Esophagus muscularis mucosa (tissue), 4 donors: ENCODE results near the gene PTCH1. TPM values are rescaled to one million over a fixed set of nuclear protein-coding genes. Genes with fewer than 3 reads are reported as not detected.

Source experiments
- DNase-seq: peaks from one replicate; pipeline ENCODE4 v3.0.0-alpha.2; 2017; ENCODE audit errors: extremely low spot score
- H3K27ac ChIP-seq, 4 donors: fragments of 200-600 bp; sonication (generic); replicated peaks in 1 of 4; 1 replicate in 3 of 4; 2 replicates in 1 of 4; pipeline ENCODE4 v1.5.1; 2016 to 2019; ENCODE audit warnings: mild to moderate bottlenecking in 1 of 4
- H3K27me3 ChIP-seq, 4 donors: fragments of 200-600 bp; sonication (generic); one replicate each; pipeline versions ENCODE4 v1.5.1 to v1.6.0; 2016 to 2019
- H3K36me3 ChIP-seq, 4 donors: fragments of 200-600 bp; sonication (generic); one replicate each; pipeline ENCODE4 v1.5.1; 2016 to 2019
- H3K4me1 ChIP-seq, 4 donors: fragments of 200-600 bp; sonication (generic); one replicate each; pipeline ENCODE4 v1.5.1; 2016 to 2019
- H3K4me3 ChIP-seq, 4 donors: fragments of 200-600 bp; sonication (generic); 1 replicate in 2 of 4; 2 replicates in 2 of 4; pipeline ENCODE4 v1.5.1; 2016 to 2019; ENCODE audit warnings: mild to moderate bottlenecking in 4 of 4, moderate library complexity in 1 of 4
- H3K9me3 ChIP-seq, 4 donors: fragments of 200-600 bp; sonication (generic); 1 replicate in 3 of 4; 2 replicates in 1 of 4; pipeline ENCODE4 v1.5.1; 2016 to 2019
- CTCF ChIP-seq, 3 experiments: fragments of 200-600 bp in 2 of 3; fragments of 450-650 bp in 1 of 3; sonication (generic) in 2 of 3; IDR thresholded peaks; one replicate each; pipeline ENCODE4 v1.5.1; 2017 to 2019; ENCODE audit warnings: antibody characterized with exemption in 3 of 3, mild to moderate bottlenecking in 2 of 3, moderate library complexity in 1 of 3
- EP300 ChIP-seq: sonication (generic); formaldehyde crosslinking; IDR thresholded peaks from one replicate; pipeline ENCODE4 v1.6.1; 2017; ENCODE audit warnings: antibody characterized with exemption
- POLR2A ChIP-seq: fragments of 450-650 bp; IDR thresholded peaks from one replicate; pipeline ENCODE4 v1.6.1; 2017; ENCODE audit warnings: antibody characterized with exemption, moderate library complexity, mild to moderate bottlenecking, low read depth
- POLR2AphosphoS5 ChIP-seq, 2 donors: sonication (generic); formaldehyde crosslinking; IDR thresholded peaks; one replicate each; pipeline ENCODE4 v1.6.1; 2017; ENCODE audit warnings: antibody characterized with exemption in 2 of 2
- WGBS: methylation state at CpG from one replicate; pipeline ENCODE4 v1.1.5; 2018; 5-methylcytosine and 5-hydroxymethylcytosine counted together
- intact Hi-C: fragments of 100-400 bp; cut with DNase I; formaldehyde crosslinking; loops from one replicate; pipeline ENCODE4 v1.15.1; 2023
- total RNA-seq, 4 donors: library from RNA; depleted of rRNA; stranded (reverse); fragments of >200 nt; gene quantifications; one replicate each; pipeline versions ENCODE4 v1.1.0 to v1.2.1, GENCODE V29; 2016

Gene PTCH1
- total RNA-seq, 4 donors from 2014 or later, result 10.8 to 25.1 (median 16.9) TPM

- peaks cover 0 to 22% (median 0%) of the 10 kb centered on the region in 4 donors for H3K27me3 ChIP-seq
- H3K4me3 ChIP-seq, result no peak overlapping the region
- intact Hi-C loops, result no loop called here
- no peaks in the 10 kb centered on the region for H3K4me1 ChIP-seq
- 84% methylated on average over 1 of the region's 1 CpG for WGBS
- no peak overlapping the region for H3K27ac ChIP-seq
- no peaks in the 10 kb centered on the region for H3K36me3 ChIP-seq
- no peak for TF ChIP-seq CTCF (IDR thresholded peaks at IDR 0.05)
- TF ChIP-seq POLR2AphosphoS5 (IDR thresholded peaks at IDR 0.05), result no peak
- no peak for TF ChIP-seq POLR2A
- no peak for TF ChIP-seq EP300
- H3K9me3 ChIP-seq, result no peaks in the 10 kb centered on the region
- no peak for DNase-seq
Measured at GRCh38 chr9:95529910-95530309, 13.1 kb upstream of the PTCH1 start.

- H3K9me3 ChIP-seq, result no peaks in the 10 kb centered on the region
- intact Hi-C loops, result no loop called here
- peaks cover 0 to 22% (median 0%) of the 10 kb centered on the region in 4 donors for H3K27me3 ChIP-seq
- H3K4me1 ChIP-seq, result no peaks in the 10 kb centered on the region
- H3K36me3 ChIP-seq, result no peaks in the 10 kb centered on the region
- WGBS, result 70% methylated on average over 8 of the region's 8 CpGs
- no peak for DNase-seq
- no peak overlapping the region for H3K27ac ChIP-seq
- no peak for TF ChIP-seq CTCF (IDR thresholded peaks at IDR 0.05)
- no peak for TF ChIP-seq POLR2AphosphoS5 (IDR thresholded peaks at IDR 0.05)
- TF ChIP-seq EP300, result no peak
- TF ChIP-seq POLR2A, result no peak
- H3K4me3 ChIP-seq, result no peak overlapping the region
Measured at GRCh38 chr9:95528908-95529502, 12.2 kb upstream of the PTCH1 start.

GRCh38 chr9:95522871-95523370 is 6.2 kb upstream of the PTCH1 start:
- intact Hi-C loops, result no loop called here
- 54% methylated on average over 3 of the region's 3 CpGs for WGBS
- no peak for DNase-seq
- no peak overlapping the region for H3K27ac ChIP-seq
- H3K9me3 ChIP-seq, result no peaks in the 10 kb centered on the region
- peaks cover 0 to 14% (median 0%) of the 10 kb centered on the region in 4 donors for H3K27me3 ChIP-seq
- no peaks in the 10 kb centered on the region for H3K4me1 ChIP-seq
- no peak overlapping the region for H3K4me3 ChIP-seq
- TF ChIP-seq CTCF (IDR thresholded peaks at IDR 0.05), result no peak
- no peak for TF ChIP-seq POLR2A
- no peak for TF ChIP-seq POLR2AphosphoS5 (IDR thresholded peaks at IDR 0.05)
- no peak for TF ChIP-seq EP300
- no peaks in the 10 kb centered on the region for H3K36me3 ChIP-seq

- Histone ChIP-seq H3K36me3 (no peaks in the 10 kb centered on the region), H3K27ac (no peak overlapping the region), H3K4me3 (no peak overlapping the region), H3K4me1 (peaks cover 0 to 10% (median 10%) of the 10 kb centered on the region in 4 donors), H3K9me3 (no peaks in the 10 kb centered on the region), H3K27me3 (peaks cover 0 to 12% (median 0%) of the 10 kb centered on the region in 4 donors)
- no peak for DNase-seq
- intact Hi-C loops, result no loop called here
- 85% methylated on average over 3 of the region's 3 CpGs for WGBS
- TF ChIP-seq POLR2A (no peak), EP300 (no peak), CTCF (IDR thresholded peaks at IDR 0.05) (no peak), POLR2AphosphoS5 (IDR thresholded peaks at IDR 0.05) (no peak)
Measured at GRCh38 chr9:95521699-95522098, 4.9 kb upstream of the PTCH1 start.
